ENCODE results near the gene AHCY.

GRCh38 chr20:34300256-34300806, 2.8 kb downstream of the AHCY start:
- TF ChIP-seq, protein P1, sequence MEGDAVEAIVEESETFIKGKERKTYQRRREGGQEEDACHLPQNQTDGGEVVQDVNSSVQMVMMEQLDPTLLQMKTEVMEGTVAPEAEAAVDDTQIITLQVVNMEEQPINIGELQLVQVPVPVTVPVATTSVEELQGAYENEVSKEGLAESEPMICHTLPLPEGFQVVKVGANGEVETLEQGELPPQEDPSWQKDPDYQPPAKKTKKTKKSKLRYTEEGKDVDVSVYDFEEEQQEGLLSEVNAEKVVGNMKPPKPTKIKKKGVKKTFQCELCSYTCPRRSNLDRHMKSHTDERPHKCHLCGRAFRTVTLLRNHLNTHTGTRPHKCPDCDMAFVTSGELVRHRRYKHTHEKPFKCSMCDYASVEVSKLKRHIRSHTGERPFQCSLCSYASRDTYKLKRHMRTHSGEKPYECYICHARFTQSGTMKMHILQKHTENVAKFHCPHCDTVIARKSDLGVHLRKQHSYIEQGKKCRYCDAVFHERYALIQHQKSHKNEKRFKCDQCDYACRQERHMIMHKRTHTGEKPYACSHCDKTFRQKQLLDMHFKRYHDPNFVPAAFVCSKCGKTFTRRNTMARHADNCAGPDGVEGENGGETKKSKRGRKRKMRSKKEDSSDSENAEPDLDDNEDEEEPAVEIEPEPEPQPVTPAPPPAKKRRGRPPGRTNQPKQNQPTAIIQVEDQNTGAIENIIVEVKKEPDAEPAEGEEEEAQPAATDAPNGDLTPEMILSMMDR (IDR thresholded peaks at IDR 0.05), result no peak
- TF ChIP-seq POLR2A (IDR thresholded peaks at IDR 0.05), result no peak

Measured in body of pancreas (tissue), 4 donors.